HG03139 (cell line): ENCODE data around the gene PIK3R1.

Experiments
- ATAC-seq: cut with Tn5 transposase; IDR thresholded peaks from one replicate; pipeline ENCODE4 v1.9.1; 2021; ENCODE audit not compliant: unreplicated experiment

Gene PIK3R1

GRCh38 chr5:68290260-68290674 lies 74.7 kb downstream of the PIK3R1 start:
- ATAC-seq, result no peak

- no peak for ATAC-seq
These were observed 75.3 kb downstream of the PIK3R1 start for GRCh38 chr5:68290847-68291246.

GRCh38 chr5:68292316-68292715 lies 76.8 kb downstream of the PIK3R1 start:
- ATAC-seq, result no peak

- ATAC-seq, result no peak
These were observed 80.2 kb downstream of the PIK3R1 start for GRCh38 chr5:68295772-68296171.

- no peak for ATAC-seq
These were observed 81.3 kb downstream of the PIK3R1 start for GRCh38 chr5:68296895-68297294.

- no peak for ATAC-seq
These were observed 82.1 kb downstream of the PIK3R1 start for GRCh38 chr5:68297656-68298055.

GRCh38 chr5:68298479-68298878 lies 82.9 kb downstream of the PIK3R1 start:
- ATAC-seq, result no peak

GRCh38 chr5:68299105-68299504 lies 83.5 kb downstream of the PIK3R1 start:
- no peak for ATAC-seq

- no peak for ATAC-seq
These were observed 84.0 kb downstream of the PIK3R1 start for GRCh38 chr5:68299575-68299974.

- ATAC-seq, result peak; percentile 65
These were observed 87.6 kb downstream of the PIK3R1 start for GRCh38 chr5:68303038-68303738.

GRCh38 chr5:68303754-68304420 lies 88.3 kb downstream of the PIK3R1 start:
- peak; percentile 19 for ATAC-seq

- no peak for ATAC-seq
These were observed 89.0 kb downstream of the PIK3R1 start for GRCh38 chr5:68304421-68305052.

GRCh38 chr5:68305223-68305870 lies 89.8 kb downstream of the PIK3R1 start:
- ATAC-seq, result no peak

GRCh38 chr5:68306361-68307014 lies 90.9 kb downstream of the PIK3R1 start:
- no peak for ATAC-seq

GRCh38 chr5:68313336-68313735 lies 97.8 kb downstream of the PIK3R1 start:
- ATAC-seq, result no peak

GRCh38 chr5:68314465-68314864 lies 98.9 kb downstream of the PIK3R1 start:
- ATAC-seq, result no peak

GRCh38 chr5:68315679-68316271 lies 100.2 kb downstream of the PIK3R1 start:
- ATAC-seq, result peak; percentile 88

GRCh38 chr5:68316469-68316868 lies 100.9 kb downstream of the PIK3R1 start:
- ATAC-seq, result no peak

GRCh38 chr5:68317646-68318045 lies 102.1 kb downstream of the PIK3R1 start:
- no peak for ATAC-seq

GRCh38 chr5:68318955-68319705 lies 103.6 kb downstream of the PIK3R1 start:
- ATAC-seq, result no peak
